ENCODE data around the gene ETFBKMT.
"Not testable (repeated sequence)": the region's sequence is repeated elsewhere in the genome, so short reads cannot be mapped to it uniquely, and the experiment has no call there.

The ETFBKMT gene

GRCh38 chr12:31714406-31715271 is 55.2 kb downstream of the ETFBKMT start:
- in situ Hi-C loops (cut with MboI; ENCODE audit: low sequenced_read_pairs): no loop called here

- in situ Hi-C loops (cut with MboI; ENCODE audit: low sequenced_read_pairs): no loop called here
These were observed 55.9 kb downstream of the ETFBKMT start for GRCh38 chr12:31715283-31715825.

- in situ Hi-C loops (cut with MboI; ENCODE audit: low sequenced_read_pairs): not testable (repeated sequence)
These were observed 57.5 kb downstream of the ETFBKMT start for GRCh38 chr12:31716998-31717397.

GRCh38 chr12:31718542-31719198 is 59.2 kb downstream of the ETFBKMT start:
- in situ Hi-C loops (cut with MboI; ENCODE audit: low sequenced_read_pairs): not testable (repeated sequence)

GRCh38 chr12:31722580-31722979 is 63.1 kb downstream of the ETFBKMT start:
- in situ Hi-C loops (cut with MboI; ENCODE audit: low sequenced_read_pairs): no loop called here

Data from HL-60/S4 treated with phorbol 12-myristate 13-acetate at 8.2 ng/mL for 4 days and 3 days (cell line).